ENCODE results near the gene NAV2.

Gene NAV2

DNA sequence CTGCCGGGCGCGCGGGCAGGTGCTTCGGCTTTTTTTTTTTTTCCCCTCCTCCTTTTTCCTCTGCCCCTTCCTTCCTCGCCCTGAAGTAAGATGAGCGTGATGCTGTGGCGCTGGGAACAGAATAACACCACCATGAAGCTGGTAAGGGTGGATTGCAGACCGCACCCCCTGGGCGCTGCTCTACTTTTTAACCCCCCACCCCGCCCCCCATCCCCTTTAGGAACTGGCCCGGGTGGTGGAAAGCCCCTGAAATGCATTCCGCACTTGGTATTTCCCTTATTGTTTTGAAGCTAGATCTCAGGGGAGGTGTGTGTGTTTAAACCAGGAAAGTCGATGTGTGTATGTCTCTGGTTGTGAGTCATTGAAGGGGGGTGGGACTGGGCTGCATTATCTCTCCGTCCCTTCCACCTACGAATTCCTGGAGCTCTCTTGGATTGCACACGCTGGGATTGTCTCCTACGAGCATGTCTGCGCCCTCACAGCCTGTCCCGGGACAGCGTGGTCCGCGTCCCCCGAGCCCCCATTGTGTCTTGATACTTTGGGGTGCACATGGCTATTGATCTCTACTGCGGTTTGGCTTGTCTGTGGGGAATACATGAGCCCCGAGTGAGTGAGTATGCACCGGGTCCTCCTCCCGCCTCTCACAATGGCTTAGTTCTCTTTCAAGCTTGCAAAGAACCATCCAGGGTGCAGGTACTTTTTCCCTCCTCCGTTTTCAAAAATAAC, 64.9 kb downstream of the NAV2 start:
- DNase-seq (ENCODE audit: low read depth, low spot score), result no peak

DNA sequence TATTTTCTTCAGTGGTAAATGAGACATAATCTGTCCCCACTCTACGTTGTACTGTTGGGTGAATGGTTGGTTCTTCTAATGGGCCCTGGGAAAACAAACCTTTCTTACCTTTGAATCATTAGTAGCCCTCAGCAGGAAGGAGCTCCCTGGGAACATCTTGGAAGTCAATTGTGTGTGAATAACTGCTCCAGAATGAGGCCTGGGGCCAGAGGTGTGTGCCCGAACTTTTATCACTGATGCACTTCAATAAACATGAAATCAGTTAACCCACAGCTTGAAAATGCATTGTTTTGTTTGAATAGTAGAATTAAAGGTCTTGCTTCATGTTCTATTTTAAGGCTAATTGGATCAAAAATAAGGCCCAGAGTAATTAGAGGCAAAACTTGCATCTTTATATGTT, 67.1 kb downstream of the NAV2 start:
- no peak for DNase-seq (ENCODE audit: low read depth, low spot score)

DNA sequence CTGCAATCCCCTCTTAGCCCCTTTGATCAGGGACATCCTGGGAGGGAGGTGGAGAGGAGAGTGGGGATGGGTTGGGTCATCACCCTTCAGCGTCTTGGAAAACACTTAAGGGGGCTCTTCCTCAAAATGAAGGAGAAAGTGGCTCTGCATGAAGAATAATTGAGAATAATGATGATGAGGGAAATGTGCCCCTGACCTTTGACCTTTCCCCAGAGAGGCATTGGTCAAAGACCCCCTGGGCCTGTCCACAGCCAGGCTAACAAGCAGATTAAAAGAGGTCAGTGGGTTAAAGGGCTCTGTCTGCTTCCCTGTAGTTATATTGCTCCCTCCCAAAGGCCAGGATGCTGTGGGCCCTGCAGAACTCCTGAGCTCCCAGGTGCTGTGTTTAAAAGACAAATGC, 68.7 kb downstream of the NAV2 start:
- no peak for DNase-seq (ENCODE audit: low read depth, low spot score)

DNA sequence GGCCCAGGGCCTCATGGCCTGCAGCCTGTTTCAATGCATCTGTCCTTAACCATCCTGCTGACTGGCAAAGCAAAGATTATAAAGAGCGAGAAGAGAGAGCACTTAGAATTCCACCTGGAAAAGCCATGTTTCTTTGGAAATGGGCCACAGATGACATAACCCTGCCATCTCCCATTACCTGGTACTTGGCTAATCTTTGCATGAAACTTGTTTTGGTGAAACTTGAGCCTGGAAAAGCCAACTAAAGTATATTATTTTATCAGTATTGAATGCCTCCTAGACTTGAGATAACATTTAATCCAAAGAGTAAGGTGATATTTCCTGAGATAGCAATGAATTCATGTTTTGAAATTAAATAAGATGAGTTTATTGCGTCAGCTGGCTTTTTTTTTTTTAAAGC, 72.6 kb downstream of the NAV2 start:
- no peak for DNase-seq (ENCODE audit: low read depth, low spot score)

DNA sequence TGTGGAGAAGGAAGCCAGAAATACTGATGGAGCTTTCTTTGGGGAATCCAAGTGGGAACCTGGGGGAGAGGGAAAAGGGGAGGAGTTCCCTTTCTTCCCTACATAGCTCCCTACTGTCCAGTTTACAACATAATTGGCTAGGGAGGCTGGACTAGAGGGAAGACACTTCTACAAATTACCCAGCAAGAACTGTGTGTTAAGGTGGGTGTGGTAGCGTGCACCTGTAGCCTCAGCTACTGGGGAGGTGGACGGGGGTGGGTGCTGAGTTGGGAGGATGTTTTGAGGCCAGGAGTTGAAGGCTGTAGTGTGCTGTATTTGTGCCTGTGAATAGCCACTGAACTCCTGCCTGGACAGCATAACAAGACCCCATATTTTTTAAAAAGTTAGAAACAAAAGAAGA, 74.0 kb downstream of the NAV2 start:
- no peak for DNase-seq (ENCODE audit: low read depth, low spot score)

DNA sequence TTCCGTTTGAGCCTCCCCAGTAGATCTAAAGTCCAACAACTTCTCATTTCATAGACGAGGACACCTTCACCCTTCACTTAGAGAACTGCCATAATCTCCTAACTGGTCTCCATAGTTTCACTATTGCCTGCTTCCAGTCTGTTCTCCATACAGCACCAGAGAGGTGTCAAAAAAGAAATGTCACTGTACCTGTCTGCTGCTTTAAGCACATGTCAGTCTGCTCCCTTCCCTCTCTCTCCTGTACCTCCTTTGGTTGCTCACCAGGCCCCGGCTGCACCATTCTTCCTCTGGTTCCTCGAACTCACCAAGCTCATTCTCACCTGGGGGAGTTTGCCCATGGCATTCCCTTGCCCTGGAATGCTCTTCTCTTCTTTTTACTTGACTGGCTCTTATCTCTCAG, 75.8 kb downstream of the NAV2 start:
- no peak for DNase-seq (ENCODE audit: low read depth, low spot score)

DNA sequence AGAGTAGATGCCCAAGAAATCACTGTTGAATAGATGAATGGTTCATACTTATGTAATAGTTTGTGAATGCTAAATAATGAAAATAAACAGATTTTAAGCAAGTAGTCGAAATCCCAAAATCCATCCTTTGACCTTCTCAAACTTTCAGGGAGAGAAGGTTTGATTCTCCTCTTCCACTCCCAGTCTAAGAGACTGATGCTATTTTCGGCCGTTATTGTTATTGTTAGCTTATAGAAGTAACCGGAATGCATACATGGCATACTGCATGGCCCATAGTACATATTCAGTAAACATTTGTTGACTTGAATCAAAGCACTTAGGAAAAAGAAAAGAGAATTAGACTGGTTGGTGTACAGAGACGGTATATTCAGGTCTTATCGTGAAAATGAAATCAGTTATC, 76.6 kb downstream of the NAV2 start:
- DNase-seq (ENCODE audit: low read depth, low spot score), result no peak

DNA sequence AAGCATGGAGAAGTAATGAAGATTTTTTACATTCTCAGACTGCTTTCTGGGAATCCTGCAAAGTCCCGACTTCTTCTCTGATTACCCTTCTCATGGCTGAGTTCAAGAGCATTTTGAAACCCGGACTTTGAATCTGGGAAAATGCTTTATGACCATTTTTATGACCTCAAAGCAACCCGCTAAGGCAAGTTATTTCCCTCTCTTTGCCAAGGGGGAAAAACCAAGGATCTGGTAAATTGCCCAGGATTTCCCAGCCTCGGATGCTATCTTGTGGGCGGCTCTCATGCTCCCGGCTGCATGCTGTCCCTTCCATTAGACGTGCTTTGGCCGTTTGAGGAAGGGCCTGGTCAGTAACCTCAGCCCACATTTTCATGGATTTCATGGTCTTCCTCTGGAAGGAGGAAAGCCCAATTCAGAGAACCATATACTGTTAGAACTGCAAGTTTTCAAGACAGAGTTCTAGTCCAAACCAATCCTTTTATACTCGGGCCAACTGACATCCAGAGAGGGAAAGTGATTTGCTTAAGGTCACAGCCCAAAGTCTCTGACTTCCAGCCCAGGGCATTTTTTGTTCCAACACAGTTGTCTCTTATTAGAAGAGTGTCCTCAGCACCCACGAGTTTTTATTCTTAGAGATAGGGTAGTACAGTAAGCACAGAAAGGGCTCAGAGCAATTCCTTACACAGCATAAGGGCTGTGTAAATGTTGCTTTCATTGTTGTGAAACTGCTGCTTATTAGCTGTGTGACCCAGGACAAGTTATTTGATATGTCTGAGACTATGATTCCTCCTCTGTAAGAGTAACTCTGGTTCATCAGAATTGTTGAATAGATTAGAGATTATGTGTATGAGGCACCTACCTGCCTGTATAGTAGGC, 77.4 kb downstream of the NAV2 start:
- no peak for DNase-seq (ENCODE audit: low read depth, low spot score)

DNA sequence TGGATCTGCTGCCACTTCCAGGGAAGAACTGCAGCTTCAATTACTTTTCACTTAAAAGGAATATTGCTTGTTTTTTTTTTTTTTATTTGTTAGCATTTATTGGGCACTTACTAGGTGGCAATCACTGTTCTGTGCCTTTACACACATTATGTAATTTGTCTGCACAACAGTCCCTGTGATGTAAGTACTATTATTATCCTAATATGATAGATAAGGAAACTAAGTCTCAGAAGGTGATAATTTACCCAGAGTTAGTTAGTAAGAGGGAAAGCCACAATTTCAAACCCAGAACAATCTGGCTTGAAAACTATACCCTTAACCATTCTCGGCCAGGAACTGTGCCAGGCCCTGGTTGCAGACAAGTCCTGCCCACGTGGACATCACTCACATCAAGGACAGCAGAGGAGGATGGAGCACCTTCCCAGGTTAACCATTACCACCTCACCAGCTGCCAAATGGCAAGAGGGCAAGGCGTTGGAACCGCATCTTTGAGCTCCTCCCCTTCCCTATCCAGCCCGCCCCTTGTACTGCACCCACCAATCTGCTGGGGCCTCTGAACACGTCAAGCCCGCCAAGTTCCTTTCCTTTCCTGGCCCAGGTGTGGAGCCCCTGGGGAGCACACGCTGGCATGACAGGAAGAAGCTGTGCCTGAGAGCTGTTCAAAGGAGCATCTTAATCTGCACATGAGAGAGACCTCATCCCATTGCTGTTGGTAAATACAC, 78.4 kb downstream of the NAV2 start:
- no peak for DNase-seq (ENCODE audit: low read depth, low spot score)

DNA sequence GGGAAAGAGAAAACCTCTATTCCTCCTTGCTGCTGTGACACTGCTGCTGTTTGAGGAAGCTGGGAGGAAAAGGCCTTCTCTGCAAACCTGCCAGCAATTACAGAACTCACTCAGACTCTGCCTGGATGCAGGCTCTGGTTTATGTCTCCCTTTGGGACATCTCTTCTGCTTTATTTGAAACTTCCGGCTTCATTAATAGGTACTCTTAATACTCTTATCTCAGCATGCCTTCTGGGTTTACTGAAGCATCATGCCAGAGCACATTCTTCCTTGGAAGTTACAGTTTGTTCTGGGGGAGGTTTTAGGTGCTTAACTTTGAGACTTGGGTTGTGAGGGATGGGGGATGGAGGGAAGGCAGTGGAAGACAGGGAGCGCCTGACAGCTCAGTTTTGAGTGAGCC, 79.9 kb downstream of the NAV2 start:
- no peak for DNase-seq (ENCODE audit: low read depth, low spot score)

DNA sequence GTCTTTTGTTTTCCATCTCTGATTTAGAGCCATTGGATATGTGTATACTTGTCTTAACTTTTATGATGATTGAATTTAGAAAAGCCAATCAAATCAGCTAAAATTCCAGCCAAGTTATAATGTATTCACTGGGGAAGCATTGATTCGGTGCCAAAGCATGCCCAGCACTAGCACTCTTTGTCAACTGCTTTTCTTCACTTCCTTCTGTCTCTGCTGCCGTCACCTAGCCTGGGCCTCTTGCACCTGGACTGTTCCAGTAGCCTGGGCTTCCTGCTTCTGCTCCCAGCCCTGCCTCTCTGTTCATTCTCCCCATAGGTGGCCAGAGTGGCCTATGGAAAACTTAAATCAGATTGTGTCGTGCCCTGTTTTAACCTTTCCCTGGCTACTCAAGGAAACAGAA, 80.7 kb downstream of the NAV2 start:
- no peak for DNase-seq (ENCODE audit: low read depth, low spot score)

DNA sequence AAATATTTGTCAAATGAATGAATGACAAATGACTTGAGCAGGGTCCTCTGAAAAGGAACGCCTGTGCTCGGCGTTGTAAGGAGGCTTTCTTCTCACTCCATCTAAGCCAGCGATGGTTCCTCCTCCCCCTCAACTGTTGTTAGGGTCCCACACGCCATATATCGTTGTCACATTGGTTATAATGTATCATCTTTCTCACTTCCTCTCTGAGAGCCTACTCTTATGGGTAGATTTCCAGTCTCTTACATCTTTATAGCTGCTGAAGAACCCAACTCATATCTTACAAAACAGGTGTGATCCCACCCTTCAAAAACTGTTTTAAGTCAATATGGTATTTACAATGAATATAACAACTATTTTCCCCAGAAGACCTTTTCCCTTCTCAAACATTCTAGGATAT, 81.5 kb downstream of the NAV2 start:
- no peak for DNase-seq (ENCODE audit: low read depth, low spot score)

DNA sequence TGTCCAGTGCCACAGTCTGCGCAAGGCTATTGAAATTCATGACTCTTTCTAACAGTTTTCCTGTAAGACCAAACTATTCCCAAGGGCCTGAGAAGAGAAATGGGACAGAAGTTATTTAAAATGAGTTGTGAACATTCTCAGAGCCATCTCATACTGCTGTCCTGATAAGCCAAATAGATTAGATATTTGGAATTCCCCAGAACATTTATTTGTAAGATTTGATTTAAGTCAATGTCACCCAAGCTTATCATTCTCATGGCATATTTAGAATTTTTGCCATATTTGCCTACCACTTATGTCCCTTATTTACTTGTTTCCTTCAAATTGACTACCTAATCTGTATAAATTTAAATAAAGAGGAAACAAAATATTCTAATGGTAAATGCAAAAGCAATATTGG, 82.4 kb downstream of the NAV2 start:
- DNase-seq (ENCODE audit: low read depth, low spot score), result no peak

DNA sequence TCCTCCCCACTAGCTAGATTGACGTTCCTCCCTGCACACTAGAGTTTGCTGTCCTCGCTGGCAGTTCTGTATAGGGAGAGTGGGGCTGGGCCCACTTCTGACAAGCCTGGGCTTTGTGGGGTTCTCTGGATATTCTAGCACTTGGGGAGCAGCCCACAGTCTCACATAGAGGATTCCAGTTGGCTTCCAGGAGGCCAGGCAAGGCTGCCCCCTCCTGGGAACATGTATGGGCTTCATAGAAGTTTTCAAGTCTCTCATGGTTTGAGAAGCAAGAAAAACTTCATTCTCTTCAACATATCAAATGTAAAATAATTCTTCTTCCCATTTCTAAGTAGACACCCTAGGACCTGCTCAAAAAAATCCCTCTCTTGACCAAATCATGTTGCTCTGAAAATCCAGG, 87.5 kb downstream of the NAV2 start:
- no peak for DNase-seq (ENCODE audit: low read depth, low spot score)

DNA sequence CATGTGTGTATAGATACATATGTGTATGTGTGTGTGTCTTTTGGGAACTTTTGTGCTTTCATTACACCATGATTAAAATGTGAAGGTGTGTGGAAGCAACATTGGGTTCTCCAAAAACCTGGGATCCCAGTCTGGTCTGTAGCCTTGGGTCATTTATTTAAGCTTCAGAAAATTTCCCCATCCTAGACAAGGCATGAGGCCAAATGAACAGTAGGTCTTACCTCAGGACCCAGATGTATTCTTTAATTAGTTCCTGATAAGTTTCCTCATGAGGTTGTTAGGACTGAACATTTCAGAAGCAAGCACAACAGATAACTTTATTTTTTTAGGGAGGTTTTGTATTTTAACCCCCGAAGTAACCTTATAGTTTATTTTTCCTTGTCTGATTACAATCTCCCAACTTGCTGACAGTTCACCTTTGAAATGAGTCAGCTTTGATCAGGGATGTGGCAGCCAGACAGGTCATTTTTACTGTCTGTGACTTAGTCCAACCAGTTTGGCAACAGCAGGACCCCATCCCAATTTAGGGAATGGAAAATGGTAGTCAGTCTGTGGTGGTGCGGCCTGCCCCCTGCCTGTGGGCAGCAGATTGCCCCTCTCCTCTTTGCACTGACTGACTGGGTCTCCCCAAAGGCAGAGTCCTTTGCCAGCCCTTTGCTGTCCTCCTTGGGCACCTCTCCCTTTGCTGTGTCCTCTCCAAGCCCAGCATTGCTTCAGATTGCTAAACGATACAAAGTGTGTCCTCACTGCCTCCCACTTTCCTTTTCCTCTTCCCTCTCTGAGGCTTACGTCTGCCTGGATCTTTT, 88.3 kb downstream of the NAV2 start:
- no peak for DNase-seq (ENCODE audit: low read depth, low spot score)

DNA sequence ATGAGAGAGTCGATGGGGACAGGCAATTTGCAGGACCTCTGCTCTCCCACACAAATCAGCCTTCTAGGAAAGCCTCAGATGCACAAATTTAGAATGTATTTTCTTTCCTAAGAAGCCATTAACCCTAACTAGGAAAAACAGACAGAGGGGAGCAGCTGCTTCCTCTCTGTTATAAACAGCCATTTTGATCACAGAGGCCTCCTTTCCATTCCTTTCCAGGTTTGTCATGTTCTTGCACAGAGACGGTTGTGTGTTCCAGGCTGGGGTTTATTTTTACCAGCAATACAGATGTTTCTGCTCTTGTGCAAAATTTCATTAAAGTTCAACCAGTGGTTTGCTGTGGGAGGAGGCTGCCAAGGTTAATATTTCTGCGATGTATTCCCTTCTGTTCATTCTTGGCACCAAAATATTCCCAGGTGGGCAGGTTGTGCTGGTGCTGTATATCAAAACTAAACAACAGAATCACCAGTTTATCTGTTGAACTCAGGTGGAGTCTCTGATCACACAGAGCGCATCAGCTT, 90.2 kb downstream of the NAV2 start:
- no peak for DNase-seq (ENCODE audit: low read depth, low spot score)

DNA sequence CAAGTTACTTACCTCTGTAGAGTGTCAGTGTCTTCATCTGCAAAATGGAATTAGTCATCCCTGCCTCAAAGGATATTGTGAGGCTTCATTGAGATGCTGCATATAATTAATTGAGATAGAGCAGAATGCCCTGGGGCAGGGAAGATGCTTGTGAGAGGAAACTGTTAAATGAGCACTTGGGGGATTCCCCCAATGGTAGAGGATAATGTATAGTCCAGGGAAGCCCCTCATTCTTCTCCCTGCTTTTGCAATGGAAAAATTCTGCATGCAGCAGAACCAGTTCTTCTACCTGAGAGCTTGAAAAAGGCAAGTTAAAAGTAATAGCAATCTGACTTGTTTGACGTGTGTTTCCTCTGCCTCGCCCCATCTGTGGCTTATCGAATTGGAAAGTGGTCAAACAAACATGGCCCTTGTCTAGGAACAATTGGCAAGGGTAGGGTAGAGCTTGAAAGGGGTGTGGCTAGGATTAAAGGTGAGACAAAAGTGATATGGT, 90.9 kb downstream of the NAV2 start:
- no peak for DNase-seq (ENCODE audit: low read depth, low spot score)

DNA sequence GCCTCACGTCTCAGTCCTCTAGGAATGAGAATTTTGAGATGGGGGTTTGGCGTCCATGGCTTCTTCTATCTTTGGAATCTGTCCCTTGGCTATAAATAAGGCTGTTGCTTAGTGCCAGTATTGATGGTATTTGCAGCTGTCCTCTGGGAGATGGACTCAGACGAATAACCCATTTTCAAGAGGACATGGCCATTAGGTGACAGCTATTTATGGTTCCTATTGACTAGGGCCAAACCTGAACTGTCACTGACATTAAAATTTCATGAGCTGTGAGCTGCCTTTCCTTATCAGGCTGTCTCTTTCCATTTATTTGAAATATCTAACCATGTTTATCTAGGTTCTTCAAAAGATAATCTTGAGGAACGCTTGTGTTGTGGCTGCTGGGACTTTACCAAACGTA, 92.7 kb downstream of the NAV2 start:
- DNase-seq (ENCODE audit: low read depth, low spot score), result no peak

DNA sequence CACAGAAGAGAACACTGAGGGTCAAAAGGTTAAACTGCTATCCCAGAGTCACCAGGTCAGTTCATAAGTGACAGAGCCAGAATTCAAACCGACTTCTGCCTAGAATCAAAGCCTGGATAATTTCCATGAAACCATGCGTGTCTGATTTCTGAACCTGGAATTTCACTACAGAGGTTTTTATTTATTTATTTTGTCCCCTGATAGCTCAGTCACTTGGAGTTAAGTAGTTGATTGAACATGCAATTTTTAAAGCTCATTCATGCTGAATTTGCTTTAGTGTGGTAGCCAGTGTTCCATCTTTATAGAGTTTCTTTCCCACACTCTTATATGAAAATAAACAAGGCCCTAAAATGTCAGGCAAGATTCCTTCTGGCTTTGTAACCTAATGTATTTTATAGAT, 93.2 kb downstream of the NAV2 start:
- DNase-seq (ENCODE audit: low read depth, low spot score), result no peak

DNA sequence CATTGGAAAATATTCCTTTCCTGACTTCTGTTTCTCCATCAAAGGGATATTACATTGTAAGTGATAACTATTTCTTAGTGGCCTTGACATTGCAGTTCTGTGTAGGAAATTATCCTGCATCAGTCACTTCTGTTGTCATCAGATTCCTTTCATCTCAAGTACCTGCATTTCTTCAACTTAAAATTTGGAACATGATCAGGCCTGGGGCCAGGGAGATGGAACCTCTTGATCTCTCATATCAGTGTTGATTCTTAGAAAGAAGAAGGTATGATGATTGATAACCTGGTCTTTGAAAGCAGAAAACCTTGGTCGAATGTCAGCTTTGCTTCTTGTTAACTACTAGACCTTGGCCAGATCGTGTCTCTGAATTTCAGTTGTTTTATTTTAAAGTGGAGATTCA, 93.6 kb downstream of the NAV2 start:
- no peak for DNase-seq (ENCODE audit: low read depth, low spot score)
